GM18868 (cell line): ENCODE results near the gene KRT36.

Experiments
- ATAC-seq: cut with Tn5 transposase; IDR thresholded peaks from one replicate; pipeline ENCODE4 v1.9.1; 2021; ENCODE audit warnings: mild to moderate bottlenecking, moderate library complexity; ENCODE audit not compliant: unreplicated experiment

Gene KRT36

DNA sequence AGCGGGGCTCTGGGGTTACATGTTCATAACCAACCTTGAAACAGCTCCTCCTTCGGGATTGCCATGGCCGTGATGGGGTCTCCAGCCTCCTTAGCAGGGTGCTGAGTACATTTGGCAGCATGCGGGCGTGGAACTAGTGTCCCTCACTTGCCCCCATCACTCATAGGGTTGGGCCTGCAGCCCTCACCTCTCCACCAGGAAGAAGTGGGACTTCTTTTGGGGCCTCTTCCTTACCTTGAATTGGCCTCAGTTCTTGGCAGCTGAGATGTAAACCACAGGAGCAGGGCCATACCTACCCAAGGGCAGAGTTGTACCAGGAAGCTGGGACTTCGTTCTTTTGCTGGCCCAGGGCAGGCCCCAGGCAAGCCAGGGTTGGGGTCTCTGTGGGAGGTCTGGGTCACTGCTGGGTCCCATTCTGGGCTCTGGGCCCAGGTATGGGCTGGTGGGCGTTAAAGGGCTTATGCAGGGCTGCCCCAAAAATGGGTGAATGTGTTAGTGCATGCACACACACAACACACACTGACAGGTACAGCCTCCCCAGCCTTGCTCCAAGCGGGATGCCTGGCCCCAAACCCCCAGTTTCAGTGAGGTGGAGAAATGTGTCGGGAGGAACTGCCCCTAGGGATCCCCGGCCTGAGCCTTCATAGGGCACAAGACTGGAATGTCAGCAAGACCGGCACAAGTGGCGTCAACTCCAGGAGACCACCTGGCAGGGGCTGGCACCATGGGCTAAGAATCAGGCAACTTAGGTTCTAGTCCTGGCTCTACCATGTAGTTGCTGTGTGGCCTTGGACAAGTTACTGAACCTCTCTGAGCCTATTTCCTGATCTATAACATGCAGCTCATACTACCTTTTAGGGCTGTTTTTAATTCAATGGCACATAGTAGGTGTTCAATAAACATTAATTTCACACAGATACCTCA is 32.9 kb upstream of the KRT36 start:
- ATAC-seq, result no peak

DNA sequence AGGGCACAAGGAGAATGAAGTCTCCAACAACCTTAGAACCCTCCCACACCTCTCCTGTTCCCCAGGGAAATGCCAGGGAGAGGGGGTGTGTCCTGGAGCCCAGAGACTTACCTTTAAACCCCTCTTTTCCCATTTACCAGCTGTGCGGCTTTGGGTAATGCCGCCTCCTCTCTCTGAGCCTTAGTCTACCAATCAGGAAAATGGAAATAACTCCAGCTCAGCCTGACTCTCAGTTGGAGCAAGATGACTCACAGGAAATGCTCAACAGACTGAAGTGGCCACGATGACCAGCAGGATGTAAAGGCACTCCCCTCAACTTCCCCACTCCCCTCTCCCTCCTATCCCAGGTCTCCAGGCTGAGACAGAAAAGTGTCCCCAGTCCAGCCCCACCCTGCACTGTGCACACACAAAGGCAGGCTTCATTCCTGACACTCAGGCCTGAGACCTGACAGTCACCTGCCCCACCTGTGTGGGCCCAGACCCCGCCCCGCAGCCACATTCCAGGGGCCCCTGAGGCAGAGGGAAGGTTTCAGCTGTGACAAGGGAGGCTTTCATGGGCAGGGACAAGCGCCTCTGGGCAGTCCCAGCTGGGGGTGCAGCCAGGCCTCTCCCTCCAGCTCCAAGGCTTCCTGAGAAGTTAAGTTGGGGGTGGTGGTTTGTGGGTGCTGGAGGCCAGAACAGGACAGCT is 32.0 kb upstream of the KRT36 start:
- ATAC-seq, result no peak

DNA sequence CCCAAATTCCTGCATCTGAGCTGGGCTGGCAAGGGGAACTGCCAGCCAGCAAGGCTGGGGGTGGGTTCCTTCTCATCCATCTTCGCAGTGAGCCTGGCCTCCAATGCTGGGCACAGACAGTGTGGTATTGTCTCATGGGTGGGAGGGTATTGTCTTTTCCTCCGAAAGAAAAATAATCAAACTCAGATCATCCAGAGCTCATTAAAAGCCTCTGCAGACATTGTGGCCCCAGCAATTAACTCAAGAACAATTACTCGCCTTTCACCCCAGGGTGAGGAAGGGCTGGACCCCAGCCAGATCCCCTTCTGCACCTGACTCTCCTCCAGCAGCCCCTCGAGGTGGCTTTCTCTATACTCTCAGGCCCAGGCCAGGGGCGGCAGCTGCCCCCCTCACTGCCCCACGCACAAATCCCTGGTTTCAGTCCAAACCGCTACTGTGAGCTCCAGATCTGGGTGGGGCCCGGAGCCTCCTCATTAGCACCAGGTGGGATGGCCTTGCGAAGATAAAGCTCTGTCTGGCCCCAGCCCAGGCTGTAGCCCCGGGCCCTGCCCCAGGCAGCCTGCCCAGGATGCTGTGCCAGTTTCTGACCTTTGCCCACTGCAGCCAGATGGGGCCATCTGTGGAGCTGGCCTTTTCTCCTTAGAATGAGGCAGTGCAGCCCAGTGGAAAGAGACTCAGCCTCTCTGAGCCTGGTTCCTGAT is 31.3 kb upstream of the KRT36 start:
- no peak for ATAC-seq

DNA sequence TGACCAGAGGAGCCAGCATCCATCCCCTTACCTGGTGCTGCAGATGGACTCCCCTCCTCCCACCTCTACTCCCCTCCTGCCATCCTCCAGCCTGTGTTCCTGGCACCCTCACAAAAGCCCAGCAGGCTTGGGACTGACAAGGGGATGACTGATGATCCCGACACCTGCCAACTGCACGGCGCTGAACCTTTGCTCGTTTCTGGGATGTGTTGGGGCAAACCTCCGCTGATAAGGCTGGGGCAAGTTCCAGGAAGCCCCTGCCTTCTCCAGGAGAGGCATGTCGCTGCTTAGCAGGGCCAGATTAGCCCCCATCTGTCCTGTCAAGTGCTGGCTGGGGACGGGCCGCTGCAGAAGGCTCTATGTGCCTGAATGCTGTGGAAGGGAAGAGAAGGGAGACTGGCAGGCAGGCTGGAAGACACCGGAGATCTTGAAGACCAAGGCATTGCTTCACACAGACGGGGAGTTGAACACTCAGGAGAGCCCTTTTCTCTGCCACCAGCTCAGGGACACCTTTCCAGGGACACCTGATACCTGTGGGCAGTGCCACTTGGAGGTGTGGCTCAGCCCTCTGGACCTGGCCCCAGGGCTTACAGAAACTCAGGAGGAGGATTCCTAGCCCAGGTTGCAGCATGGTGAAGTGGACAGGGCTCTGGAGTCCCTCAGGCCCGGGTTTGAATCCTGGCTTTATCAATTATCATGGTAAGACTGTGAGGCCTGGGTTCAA is 30.0 kb upstream of the KRT36 start:
- ATAC-seq, result no peak

DNA sequence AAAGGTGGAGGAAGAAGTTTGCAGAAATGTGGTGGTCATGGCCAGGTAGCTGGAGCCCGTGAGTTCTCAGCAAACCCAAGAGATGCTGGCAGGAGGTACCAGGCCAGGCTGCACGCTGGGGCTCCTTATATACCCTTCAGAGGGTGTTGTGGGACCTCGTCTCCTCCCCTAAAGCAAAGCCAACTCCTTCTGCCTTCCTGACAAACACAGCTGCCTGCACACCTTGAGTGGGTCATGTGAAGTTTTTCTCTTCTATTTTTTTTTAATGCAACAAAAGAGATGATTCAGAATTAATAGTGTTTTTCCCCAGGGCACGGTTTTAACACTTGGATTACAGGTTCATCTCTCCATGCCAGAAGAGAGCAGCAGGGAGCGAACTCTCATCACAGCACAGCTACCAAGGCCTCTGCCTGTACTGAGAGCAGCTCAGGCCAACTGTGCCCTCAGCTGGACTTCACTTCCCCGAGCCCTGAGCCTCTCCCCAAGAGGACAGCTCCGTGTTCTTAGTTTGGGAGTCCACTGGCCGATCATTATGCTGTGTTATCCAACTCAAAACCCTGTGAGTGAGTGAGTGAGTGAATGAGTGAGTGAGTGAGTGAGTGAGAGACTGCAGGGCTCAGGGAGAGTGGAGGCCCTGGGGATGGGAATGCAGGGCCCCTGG is 29.2 kb upstream of the KRT36 start, which contains the start of gene KRT15:
Gene KRT15, minus strand, starts transcription at position 102 of the 661 bp plus-strand sequence. Its CDS starts 63 bp downstream, at position 39.
- ATAC-seq, result no peak

DNA sequence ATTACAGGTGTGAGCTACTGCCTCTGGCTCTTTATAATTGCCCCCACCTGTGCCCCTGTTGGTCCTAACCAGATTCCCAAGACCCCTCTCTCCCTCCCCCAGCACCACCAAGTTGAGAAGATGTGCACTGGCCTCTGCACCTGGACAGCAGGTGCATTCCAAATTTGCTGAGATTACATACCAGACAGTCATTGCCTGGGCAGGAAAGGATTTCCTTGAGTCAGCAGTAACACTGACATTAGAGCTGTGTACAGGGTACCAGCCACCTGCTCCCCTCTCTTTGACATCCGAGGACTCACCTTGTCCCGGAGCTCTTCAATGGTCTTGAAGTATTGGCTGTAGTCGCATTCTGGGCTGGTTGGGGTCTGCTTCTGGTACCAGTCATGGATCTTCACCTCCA is 28.3 kb upstream of the KRT36 start:
- no peak for ATAC-seq

DNA sequence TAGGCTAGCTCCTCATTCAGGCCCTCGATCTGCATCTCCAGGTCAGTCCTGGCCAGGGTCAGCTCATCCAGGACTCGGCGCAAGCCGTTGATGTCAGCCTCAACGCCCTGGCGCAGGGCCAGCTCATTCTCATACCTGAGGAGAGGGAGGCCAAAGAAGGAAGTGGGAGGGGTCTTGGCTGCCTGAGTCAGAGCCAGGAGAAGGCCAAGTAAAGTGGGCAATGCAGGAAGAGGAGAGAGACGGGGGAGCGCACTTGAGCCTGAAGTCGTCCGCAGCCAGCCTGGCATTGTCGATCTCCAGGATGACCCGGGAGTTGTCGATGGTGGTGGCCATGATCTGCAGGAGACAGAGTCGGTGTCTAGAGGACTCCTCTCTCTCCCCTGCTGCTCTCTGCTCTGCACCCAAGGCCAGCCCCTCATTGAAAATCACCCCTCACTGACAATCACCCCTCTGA is 27.1 kb upstream of the KRT36 start:
- ATAC-seq, result no peak

DNA sequence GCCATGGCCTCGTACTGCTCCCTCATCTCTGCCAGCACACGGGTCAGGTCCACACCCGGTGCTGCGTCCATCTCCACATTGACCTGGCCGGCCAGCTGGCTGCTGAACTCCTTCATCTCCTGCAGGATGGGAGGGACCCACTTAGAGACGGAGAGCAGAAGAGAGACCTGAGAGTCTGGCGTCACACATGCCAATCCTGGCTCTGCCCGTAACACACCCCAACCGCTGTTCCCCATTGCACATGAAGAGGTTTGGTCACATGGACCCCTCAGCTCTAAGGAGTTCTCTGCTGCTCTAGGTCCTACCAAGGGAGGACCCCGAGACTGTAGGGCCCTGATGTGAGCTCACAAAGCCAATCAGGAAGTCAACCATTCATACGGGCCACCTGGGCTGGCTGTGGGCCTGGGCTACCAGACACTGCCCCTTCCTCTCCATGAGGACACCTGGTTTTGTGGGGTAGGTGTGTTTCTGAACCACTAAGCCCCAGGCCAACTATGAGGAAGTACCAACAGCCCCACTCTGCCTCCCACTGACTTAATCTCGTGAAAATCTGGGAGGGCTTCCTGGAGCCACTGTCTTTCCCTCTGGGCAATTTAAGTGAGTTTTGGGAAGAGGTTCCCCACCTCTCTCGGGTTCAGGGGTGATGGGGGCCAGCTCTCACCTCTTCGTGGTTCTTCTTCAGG is 26.6 kb upstream of the KRT36 start:
- no peak for ATAC-seq

DNA sequence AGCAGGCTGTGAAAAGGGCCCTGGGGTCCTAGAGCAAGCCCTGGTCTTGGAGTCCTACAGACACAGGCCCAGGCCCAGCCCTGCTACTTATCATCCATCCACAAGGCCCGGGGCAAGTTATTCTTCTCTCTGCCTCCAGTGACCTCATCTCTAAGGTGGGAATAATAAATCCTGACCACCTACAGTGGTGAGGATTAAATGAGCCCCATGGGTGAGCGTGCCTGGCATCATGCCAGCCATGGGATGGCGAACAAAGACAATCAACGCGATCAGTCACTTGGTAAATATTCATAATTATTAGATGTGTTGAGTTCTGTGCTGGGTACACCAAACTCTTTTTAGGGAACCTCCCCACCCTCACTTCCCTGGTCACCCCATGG is 23.4 kb upstream of the KRT36 start:
- no peak for ATAC-seq

DNA sequence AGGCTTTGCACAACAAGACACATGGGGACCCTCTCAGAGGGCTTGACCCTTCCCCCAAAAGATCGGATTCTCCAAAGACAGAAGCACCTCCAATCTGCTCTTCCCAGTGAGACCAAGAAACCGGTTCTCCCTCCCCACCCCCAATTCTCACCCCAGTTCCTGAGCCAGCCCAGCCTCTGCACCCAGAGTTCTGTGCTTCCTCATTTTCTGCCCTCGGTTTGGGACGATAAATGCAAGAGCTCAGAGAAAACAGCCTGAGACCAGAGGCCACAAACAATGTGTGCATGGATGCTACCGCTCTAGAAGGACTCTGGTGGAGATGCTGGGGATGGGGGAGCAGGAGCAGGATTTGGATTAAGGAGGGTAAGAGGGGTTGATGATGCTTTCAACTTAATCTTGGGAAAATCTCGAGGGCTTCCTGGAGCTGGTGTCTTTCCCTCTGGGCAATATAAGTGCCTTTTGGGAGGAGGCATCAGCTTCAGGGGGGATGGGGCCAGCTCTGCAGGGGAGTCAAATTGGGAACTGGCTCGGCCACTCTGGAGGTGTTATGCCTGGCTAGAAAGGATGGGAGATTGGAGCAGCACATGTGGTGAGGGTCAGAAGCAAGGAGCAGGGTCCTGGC is 22.9 kb upstream of the KRT36 start:
- no peak for ATAC-seq

DNA sequence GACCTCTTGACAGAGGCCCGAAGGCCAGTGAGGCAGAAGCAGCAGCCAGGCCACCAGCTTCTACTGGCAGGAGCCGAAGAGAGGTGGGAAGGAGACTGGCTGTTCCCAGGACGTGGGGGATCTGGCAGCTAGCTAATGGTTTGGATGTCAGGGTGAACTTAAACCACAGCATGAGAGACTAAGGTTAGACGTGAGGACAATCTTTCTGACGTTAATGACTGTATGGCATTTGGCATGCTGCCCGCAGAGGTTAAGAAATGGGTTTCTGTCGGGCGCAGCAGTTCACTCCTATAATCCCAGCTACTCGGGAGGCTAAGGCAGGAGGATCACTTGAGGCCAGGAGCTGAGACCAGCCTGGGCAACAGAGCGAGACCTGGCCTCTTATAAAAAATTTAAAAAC is 22.0 kb upstream of the KRT36 start:
- ATAC-seq, result no peak

DNA sequence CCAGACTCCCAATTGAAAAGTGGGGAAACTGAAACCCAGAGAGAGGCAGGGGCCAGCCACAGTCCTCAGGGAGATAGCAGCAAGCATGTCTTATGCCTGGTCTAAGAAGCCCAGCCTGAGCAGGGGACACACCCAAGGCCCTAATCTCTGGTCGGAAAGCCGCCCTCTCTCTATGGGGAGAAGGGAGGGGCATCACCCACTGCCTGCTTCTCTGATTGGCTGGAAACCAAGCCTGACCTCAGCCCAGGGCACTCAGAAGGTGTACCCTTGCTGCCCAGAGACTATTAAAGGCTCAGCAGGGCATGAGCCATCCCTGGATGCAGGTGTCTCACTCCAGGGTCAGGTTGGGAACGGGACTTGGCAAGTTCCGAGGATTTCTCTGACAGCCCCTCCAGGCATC is 21.4 kb upstream of the KRT36 start:
- ATAC-seq, result no peak

DNA sequence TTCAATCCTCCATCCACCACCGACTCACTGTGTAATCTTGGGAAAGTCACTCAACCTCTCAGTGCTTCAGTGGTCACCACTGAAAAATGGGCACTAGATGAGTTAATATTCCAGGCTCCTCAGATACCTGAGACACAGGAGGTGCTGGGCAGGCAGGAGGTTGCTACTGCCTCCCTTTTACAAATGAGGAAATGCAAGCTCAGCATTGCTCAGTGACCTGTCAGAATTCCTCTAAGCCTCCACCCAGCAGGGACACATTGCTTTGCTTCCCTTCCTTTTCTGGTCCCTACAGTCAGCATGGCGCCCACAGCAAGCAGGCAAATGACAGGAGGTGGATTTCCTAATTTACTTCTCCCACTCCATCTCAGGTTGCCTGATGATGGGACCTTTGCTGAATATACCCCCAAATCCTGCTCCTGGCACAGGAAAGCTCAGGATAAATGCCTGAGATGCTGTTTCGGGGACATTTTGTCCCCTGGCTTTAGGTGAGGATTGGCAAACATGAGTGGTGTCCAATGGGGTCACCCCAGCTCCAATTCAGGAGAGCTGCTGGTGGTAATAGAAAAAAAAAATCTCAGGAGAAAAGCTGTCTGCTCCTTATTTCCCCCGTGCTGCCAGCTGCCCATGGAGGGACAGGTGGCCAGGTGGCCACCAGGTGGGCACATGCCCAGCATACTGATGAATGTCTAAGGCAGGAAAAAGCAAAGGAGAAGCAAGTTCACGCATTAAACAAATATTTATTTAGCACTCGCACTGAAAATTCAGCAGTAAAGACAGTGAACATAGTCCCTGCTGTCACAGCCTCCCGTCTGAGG is 20.7 kb upstream of the KRT36 start:
- ATAC-seq, result no peak

DNA sequence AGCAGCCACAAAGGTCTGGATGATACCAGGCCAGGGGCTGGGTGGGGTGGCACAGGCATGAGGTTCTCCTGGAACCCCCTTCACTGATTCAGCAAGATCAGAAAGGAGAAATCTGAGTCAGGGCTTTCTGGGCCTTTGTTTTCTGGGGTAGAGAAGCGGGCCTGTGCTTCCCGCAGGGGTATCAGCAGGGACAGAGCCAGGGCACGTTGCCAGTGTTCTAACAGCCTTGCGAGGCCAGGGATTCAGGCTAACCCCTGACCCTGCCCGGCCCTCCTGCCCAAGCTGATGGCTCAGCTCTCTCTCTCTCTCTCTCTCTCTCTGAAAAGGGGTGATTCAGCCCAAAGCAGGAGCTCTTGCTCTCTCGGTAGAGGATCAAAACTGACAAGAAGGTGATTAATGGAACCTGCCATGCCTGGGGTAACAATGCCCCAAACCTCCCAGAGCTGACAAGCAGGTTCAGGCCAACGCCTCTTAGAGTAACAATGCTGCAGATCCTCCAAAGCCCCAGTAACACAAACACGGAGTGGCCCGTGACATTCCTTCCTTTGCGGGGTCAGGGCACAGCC is 17.7 kb upstream of the KRT36 start:
- no peak for ATAC-seq

DNA sequence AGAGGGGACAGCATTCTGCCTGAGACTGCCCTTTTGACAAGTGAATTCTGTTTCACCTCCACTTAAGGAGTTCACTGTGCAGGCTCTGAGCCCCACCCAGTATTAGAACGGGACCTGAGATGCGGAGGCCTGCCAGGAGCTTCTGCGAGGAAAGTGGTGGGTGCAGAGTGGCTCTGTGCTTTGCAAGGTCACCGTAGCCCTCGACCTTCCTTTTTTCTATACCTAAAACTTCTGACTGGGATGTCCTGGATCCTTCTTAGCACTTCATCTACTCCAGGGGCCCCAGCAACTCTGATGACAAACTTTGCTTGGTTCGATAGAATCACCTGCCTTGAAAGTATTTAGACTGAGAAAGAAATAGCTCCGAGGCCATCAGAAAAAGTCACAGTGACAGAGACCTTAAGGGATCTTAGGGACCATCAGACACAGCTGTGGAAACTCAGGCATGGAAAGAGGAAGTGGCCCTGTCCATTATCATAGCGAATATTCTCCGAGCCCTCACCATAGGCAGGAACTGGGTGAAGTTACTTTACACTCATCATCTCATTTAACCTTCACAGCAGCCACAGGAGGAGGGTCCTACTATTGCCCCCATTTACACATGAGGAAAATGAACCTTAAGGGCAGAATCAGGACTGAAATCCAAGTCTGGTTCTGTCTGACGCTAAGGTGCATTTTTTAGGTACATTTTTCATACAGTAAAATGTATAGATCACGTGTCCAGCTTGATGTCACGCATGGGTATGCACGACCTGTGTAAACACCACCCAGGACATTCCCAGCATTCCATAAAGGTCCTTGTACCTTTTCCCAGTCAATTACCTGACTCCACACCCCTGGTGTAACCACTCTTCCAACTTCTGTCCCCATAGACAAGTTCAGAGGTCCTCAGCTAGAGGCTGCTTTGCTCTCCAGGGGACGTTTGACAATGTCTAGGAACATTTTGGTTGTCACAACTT is 16.4 kb upstream of the KRT36 start:
- ATAC-seq, result no peak

DNA sequence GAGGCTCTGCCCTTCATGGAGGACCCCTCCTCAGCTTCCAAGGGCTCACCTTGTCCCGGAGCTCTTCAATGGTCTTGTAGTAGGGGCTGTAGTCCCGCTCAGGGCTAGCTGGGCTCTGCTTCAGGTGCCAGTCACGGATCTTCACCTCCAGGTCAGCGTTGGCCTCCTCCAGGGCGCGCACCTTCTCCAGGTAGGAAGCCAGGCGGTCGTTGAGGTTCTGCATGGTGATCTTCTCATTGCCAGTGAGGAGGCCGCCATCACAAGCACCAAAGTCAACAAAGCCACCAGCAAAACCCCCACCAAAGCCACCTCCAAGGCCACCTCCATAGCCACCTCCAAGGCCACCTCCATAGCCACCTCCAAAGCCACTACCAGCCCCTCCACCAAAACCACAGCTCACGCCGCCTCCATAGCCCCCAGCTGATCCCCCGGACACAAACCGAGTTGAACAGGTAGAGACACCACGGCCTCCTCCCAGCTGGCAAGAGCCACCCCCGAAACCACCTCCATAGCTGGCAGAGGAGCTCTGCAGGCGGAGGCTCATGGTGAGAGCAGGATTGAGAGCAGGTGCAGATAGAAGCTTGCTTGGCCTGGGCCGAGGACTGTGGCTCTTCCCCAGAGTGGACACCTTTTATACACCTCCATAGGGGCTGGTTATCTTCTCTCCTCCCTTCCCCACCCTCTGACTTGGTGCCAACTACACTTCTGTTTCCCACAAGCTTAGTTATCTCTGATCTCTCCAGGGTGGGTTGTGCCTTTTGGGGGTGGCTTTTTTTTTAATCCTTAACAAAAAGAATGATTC is 15.5 kb upstream of the KRT36 start, which contains the start of gene KRT13:
Gene KRT13, minus strand, starts transcription at position 606 of the 802 bp plus-strand sequence. Its CDS starts 62 bp downstream, at position 544.
- ATAC-seq, result no peak
